A673 (cell line): ENCODE results near the gene SDC1. TPM values are rescaled to one million over a fixed set of nuclear protein-coding genes. Genes with fewer than 3 reads are reported as not detected.

Experiments used
- BruUV-seq: library from RNA; stranded (reverse); fragments of 400-500 nt; replicated peaks from 2 replicates; lab custom pipeline; 2021; lab: Mats Ljungman, UMichigan
- CTCF ChIA-PET: fragments of 300-600 bp; sonication (Branson Sonifier 250); formaldehyde crosslinking; loops from one replicate; lab custom pipeline; 2022; ENCODE audit warnings: antibody characterized with exemption; lab: Charles Lee
- POLR2A ChIA-PET: fragments of 300-600 bp; sonication (Branson Sonifier 250); formaldehyde crosslinking; loops from one replicate; lab custom pipeline; 2022; ENCODE audit warnings: antibody characterized with exemption; ENCODE audit not compliant: low non-redundant PET; lab: Charles Lee
- DNase-seq: peaks from one replicate; pipeline ENCODE4 v3.0.0-alpha.2; 2015; ENCODE audit warnings: low spot score
- H3K27ac ChIP-seq: fragments of 200-600 bp; sonication (generic); 2 replicates; pipeline ENCODE4 v1.5.1; 2016; ENCODE audit warnings: mixed run types, low read depth, mild to moderate bottlenecking, mixed read lengths, antibody characterized with exemption, low read length; ENCODE audit not compliant: poor library complexity, severe bottlenecking
- H3K27me3 ChIP-seq: fragments of 200-600 bp; sonication (generic); replicated peaks from 2 replicates; pipeline ENCODE4 v1.6.1; 2017; ENCODE audit warnings: mixed run types, low read depth, mild to moderate bottlenecking, mixed read lengths, antibody characterized with exemption, low read length; ENCODE audit not compliant: insufficient read depth, poor library complexity
- H3K36me3 ChIP-seq: fragments of 200-600 bp; sonication (generic); 2 replicates; pipeline ENCODE4 v1.6.1; 2016; ENCODE audit warnings: mixed run types, mild to moderate bottlenecking, mixed read lengths, antibody characterized with exemption, low read length; ENCODE audit not compliant: insufficient read depth, poor library complexity, severe bottlenecking
- H3K4me1 ChIP-seq: fragments of 200-600 bp; sonication (generic); 2 replicates; pipeline ENCODE4 v1.6.1; 2017; ENCODE audit warnings: mixed run types, mild to moderate bottlenecking, mixed read lengths, antibody characterized with exemption, low read length; ENCODE audit not compliant: insufficient read depth, poor library complexity, severe bottlenecking
- H3K4me3 ChIP-seq: fragments of 200-600 bp; sonication (generic); 2 replicates; pipeline ENCODE4 v1.5.1; 2016; ENCODE audit warnings: low read depth, mixed run types, mild to moderate bottlenecking, mixed read lengths, low read length; ENCODE audit not compliant: poor library complexity, severe bottlenecking
- H3K9me3 ChIP-seq: fragments of 200-600 bp; sonication (generic); 2 replicates; pipeline ENCODE4 v1.6.1; 2016; ENCODE audit warnings: mixed run types, low read depth, mild to moderate bottlenecking, mixed read lengths, antibody characterized with exemption, low read length; ENCODE audit not compliant: poor library complexity, severe bottlenecking
- EZH2 ChIP-seq: fragments of 200-600 bp; sonication (generic); IDR thresholded peaks from 2 replicates; pipeline ENCODE4 v1.6.1; 2017; ENCODE audit warnings: borderline replicate concordance, low read depth, mild to moderate bottlenecking, mixed read lengths, antibody characterized with exemption, low read length; ENCODE audit not compliant: poor library complexity, severe bottlenecking
- intact Hi-C: fragments of 100-400 bp; cut with micrococcal nuclease; formaldehyde crosslinking; loops from one replicate; pipeline ENCODE4 v1.10.0; 2022; ENCODE audit not compliant: unreplicated experiment
- total RNA-seq: library from RNA; stranded (reverse); gene quantifications from 2 replicates; pipeline ENCODE4 v1.2.3, GENCODE V29; 2021
- TF ChIP-seq, protein P1 (sequence below): fragments of 300-800, 200-600 bp; sonication (generic); conservative IDR thresholded peaks from 2 replicates; pipeline ENCODE4 v1.5.1; 2017; ENCODE audit warnings: low read depth, mild to moderate bottlenecking, antibody characterized with exemption, low read length, moderate library complexity, mixed read lengths

The SDC1 gene
- total RNA-seq, 1 experiment from 2014 or later: 1.4 TPM

DNA sequence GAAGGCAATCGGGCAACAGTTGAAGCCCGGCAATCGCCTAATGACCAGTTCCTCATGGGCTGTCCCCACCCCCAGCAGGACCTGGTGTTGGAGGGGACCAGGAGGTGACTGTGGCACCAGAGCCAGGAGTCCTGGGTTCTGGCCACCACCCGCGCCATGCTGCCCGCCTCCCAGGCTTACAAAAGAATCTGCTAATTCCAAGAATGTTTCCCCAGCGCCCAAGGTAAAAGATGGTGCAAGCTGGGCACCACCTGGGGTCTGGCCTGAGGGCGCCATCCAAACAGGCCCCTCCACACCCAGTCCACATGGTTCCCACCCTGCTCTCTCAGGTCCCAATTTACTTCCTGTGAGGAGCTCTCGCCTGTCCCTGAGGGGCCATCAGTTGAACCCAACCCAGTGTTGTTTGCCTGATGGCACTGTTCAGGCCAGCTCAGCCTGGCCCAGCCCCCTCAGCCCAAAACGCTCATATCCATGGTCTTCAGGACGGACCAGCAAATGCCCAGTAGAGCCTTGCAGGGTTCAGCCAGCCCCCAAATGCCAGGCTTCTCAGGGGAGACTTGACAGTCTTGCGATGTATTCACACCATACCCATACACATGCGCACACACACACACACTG lies 5.1 kb downstream of the SDC1 start:
- TF ChIP-seq, protein P1, sequence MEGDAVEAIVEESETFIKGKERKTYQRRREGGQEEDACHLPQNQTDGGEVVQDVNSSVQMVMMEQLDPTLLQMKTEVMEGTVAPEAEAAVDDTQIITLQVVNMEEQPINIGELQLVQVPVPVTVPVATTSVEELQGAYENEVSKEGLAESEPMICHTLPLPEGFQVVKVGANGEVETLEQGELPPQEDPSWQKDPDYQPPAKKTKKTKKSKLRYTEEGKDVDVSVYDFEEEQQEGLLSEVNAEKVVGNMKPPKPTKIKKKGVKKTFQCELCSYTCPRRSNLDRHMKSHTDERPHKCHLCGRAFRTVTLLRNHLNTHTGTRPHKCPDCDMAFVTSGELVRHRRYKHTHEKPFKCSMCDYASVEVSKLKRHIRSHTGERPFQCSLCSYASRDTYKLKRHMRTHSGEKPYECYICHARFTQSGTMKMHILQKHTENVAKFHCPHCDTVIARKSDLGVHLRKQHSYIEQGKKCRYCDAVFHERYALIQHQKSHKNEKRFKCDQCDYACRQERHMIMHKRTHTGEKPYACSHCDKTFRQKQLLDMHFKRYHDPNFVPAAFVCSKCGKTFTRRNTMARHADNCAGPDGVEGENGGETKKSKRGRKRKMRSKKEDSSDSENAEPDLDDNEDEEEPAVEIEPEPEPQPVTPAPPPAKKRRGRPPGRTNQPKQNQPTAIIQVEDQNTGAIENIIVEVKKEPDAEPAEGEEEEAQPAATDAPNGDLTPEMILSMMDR: no peak
- no peak for TF ChIP-seq EZH2
- ChIA-PET CTCF (no interaction called here), POLR2A (interaction anchor here (0.6 kb wide), 1 partner anchor 1379 kb away, joined by 5 read pairs; no protein-coding TSS in a partner anchor)
- no peaks in the 10 kb centered on the region for H3K9me3 ChIP-seq
- no peak for DNase-seq
- H3K4me3 ChIP-seq: no peak overlapping the region
- no peaks in the 10 kb centered on the region for H3K36me3 ChIP-seq
- H3K27me3 ChIP-seq: peaks cover 12% of the 10 kb centered on the region
- intact Hi-C loops: loop anchor here (10.0 kb wide), 1 partner anchor 425 kb away; no protein-coding TSS in a partner anchor
- H3K4me1 ChIP-seq: peaks cover 5% of the 10 kb centered on the region
- no peak overlapping the region for H3K27ac ChIP-seq
- no TSS peak for BruUV-seq

DNA sequence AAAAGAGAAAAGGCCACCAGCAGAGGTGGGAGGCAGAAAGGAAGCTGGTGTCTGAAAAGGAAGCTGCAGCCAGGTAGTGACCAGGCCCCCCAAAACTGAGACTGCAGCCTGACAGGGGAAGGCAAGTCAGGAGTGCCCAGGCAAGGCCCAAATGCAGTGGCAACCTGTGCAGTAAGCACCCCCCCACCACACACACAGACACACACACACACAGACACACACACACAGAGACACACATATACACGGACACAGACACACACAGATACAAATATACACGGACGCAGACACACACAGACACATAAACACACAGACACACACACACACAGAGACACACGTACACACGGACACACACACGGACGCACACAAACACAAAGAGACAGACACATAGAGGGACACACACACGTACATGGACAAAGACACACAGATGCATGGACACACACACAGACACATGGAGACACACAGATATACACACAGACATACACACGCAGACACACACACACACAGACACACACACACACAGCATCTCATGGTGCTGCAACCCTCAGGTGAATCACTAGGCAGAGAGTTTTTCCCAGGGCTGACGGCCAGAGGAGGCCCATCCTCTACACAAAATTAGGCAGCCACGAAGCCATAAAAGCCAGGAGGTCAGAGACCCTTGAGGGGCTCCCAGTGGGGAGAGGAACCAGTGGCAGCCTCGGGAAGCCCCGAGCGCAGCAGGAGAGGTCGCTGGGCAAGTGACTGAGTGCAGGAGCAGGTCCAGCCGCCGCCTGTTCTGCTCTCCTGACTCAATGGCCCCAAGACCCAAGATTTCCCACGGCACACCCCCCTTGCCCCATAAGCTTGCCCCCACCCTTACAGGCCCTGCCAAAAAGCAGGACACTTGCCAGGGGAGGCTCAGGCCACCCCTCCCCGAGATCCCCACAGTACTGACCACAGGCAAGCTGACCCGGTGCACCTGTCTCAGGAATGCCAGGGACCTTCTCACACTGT lies 6.3 kb downstream of the SDC1 start:
- no peak overlapping the region for H3K4me3 ChIP-seq
- no peak overlapping the region for H3K27ac ChIP-seq
- DNase-seq: no peak
- ChIA-PET CTCF (no interaction called here), POLR2A (no interaction called here)
- no peaks in the 10 kb centered on the region for H3K36me3 ChIP-seq
- peaks cover 9% of the 10 kb centered on the region for H3K27me3 ChIP-seq
- no TSS peak for BruUV-seq
- H3K9me3 ChIP-seq: no peaks in the 10 kb centered on the region
- H3K4me1 ChIP-seq: peaks cover 10% of the 10 kb centered on the region
- intact Hi-C loops: no loop called here
- TF ChIP-seq, protein P1: no peak

GRCh38 chr2:20217041-20217970 lies 7.6 kb downstream of the SDC1 start:
- H3K27ac ChIP-seq: no peak overlapping the region
- no peaks in the 10 kb centered on the region for H3K27me3 ChIP-seq
- CTCF ChIA-PET: no interaction called here
- BruUV-seq: no TSS peak
- POLR2A ChIA-PET: no interaction called here
- no peak overlapping the region for H3K4me3 ChIP-seq
- H3K9me3 ChIP-seq: no peaks in the 10 kb centered on the region
- no peaks in the 10 kb centered on the region for H3K36me3 ChIP-seq
- intact Hi-C loops: no loop called here
- peaks cover 24% of the 10 kb centered on the region for H3K4me1 ChIP-seq
- TF ChIP-seq, protein P1: no peak
- TF ChIP-seq EZH2: no peak
- DNase-seq: no peak
